ENCODE results near the gene AMIGO1. TPM values are rescaled to one million over a fixed set of nuclear protein-coding genes. Genes with fewer than 3 reads are reported as not detected.

Gene AMIGO1
- total RNA-seq, 4 donors from 2014 or later, result 8.1 to 10.3 (median 8.4) TPM

DNA sequence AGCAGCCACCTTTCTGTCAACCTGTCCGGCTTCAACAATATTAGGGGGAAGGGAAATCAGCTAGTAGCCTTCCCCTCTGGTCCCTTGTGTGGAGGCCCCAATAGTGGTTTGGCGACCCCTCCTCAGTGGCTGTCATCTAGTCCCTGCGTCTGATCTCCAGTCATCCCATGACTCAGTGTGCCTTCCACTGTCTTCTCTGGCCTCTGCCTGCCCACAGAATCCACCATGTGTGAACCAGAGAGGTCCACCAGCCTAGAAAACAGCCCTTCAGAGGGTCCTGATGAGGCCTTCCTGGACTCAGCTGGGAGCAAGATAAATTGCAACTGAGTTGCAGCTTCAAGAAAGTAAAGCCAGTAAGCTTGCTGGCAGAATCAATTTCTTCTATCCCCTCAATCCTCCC lies 29.6 kb downstream of the AMIGO1 start:
- H3K27me3 ChIP-seq, result no peaks in the 10 kb centered on the region
- no peak for DNase-seq (ENCODE audit: low spot score in 2 of 2)
- H3K9me3 ChIP-seq, result no peaks in the 10 kb centered on the region
- no peaks in the 10 kb centered on the region for H3K36me3 ChIP-seq
- TF ChIP-seq, protein P1, sequence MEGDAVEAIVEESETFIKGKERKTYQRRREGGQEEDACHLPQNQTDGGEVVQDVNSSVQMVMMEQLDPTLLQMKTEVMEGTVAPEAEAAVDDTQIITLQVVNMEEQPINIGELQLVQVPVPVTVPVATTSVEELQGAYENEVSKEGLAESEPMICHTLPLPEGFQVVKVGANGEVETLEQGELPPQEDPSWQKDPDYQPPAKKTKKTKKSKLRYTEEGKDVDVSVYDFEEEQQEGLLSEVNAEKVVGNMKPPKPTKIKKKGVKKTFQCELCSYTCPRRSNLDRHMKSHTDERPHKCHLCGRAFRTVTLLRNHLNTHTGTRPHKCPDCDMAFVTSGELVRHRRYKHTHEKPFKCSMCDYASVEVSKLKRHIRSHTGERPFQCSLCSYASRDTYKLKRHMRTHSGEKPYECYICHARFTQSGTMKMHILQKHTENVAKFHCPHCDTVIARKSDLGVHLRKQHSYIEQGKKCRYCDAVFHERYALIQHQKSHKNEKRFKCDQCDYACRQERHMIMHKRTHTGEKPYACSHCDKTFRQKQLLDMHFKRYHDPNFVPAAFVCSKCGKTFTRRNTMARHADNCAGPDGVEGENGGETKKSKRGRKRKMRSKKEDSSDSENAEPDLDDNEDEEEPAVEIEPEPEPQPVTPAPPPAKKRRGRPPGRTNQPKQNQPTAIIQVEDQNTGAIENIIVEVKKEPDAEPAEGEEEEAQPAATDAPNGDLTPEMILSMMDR (IDR thresholded peaks at IDR 0.05), result no peak
- H3K4me3 ChIP-seq, result no peak overlapping the region
- WGBS, 2 donors, result 91 to 93% methylated on average over 3 of the region's 3 CpGs
- peaks cover 0 to 17% (median 10%) of the 10 kb centered on the region in 4 donors for H3K4me1 ChIP-seq
- no peak overlapping the region for H3K27ac ChIP-seq

DNA sequence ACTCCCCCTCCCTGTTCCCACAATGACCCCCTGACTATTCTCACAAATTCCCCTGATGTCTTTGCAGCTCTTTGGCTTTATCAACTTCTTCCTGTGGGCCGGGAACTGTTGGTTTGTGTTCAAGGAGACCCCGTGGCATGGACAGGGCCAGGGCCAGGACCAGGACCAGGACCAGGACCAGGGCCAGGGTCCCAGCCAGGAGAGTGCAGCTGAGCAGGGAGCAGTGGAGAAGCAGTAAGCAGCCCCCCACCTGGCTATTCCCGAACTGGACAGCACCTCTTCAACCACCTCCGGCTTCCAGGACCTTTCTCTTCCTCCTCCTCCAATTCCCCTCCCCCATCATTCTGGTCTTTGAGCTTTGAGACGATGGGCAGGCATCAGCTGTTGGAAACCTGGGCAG lies 30.2 kb downstream of the AMIGO1 start:
- TF ChIP-seq EP300 (IDR thresholded peaks at IDR 0.05) (no peak), POLR2A (IDR thresholded peaks at IDR 0.05) (no peak)
- TF ChIP-seq, protein P1 (IDR thresholded peaks at IDR 0.05), result no peak
- WGBS, 2 donors, result 68 to 70% methylated on average over 5 of the region's 5 CpGs
- no peak overlapping the region for H3K4me3 ChIP-seq

DNA sequence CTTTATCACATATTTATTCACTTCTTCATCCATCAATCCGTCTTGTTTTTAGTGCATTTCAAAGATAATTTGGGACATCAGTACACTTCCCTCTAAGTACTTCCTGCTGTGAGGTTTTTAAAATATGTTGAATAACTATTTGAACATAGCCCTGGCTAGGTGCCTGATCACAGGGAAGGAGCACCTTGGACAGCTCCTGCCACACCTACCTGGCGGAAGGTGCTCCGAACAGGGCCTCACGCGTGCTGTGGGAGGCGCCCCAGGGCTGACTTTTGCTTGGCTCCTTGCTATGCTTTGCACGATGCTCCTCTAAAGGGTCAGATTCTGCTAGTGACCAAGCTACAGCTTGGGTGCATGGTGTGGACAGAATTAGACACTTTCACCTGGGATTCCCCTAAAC lies 30.7 kb downstream of the AMIGO1 start:
- Histone ChIP-seq H3K4me1 (peaks cover 0 to 9% (median 4%) of the 10 kb centered on the region in 4 donors), H3K4me3 (no peak overlapping the region), H3K27me3 (no peaks in the 10 kb centered on the region), H3K36me3 (no peaks in the 10 kb centered on the region), H3K9me3 (no peaks in the 10 kb centered on the region), H3K27ac (no peak overlapping the region)
- no peak for TF ChIP-seq EP300 (IDR thresholded peaks at IDR 0.05)
- TF ChIP-seq, protein P1 (IDR thresholded peaks at IDR 0.05), result no peak
- no peak for TF ChIP-seq POLR2A (IDR thresholded peaks at IDR 0.05)
- WGBS, 2 donors, result 31 to 34% methylated on average over 7 of the region's 7 CpGs
- no peak for DNase-seq (ENCODE audit: low spot score in 2 of 2)

More for the DNA sequence above, 30.2 kb downstream of the AMIGO1 start:
- H3K27me3 ChIP-seq, result no peaks in the 10 kb centered on the region
- peaks cover 0 to 11% (median 5%) of the 10 kb centered on the region in 4 donors for H3K4me1 ChIP-seq
- no peak overlapping the region for H3K27ac ChIP-seq
- H3K36me3 ChIP-seq, result no peaks in the 10 kb centered on the region
- no peaks in the 10 kb centered on the region for H3K9me3 ChIP-seq
- no peak for DNase-seq (ENCODE audit: low spot score in 2 of 2)

DNA sequence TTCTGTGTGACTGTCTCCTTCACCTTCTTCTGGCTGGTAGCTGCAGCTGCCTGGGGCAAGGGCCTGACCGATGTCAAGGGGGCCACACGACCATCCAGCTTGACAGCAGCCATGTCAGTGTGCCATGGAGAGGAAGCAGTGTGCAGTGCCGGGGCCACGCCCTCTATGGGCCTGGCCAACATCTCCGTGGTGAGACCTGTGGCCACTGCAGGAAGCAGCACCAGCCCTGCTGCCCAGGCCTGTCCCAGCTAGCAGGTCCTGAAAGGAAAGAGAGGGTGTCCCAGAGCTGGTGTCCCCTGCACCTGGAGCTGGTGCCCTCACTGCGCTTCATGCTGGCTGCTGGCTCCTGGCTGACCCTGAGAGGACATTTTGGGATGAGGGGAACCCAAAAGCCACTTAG lies 31.7 kb downstream of the AMIGO1 start:
- no peak for TF ChIP-seq POLR2A (IDR thresholded peaks at IDR 0.05)
- no peak for TF ChIP-seq EP300 (IDR thresholded peaks at IDR 0.05)
- TF ChIP-seq, protein P1 (IDR thresholded peaks at IDR 0.05), result no peak
- no peak overlapping the region for H3K27ac ChIP-seq
- H3K4me1 ChIP-seq, result peaks cover 0 to 3% (median 1%) of the 10 kb centered on the region in 4 donors
- no peaks in the 10 kb centered on the region for H3K27me3 ChIP-seq
- no peak for DNase-seq (ENCODE audit: low spot score in 2 of 2)
- no peaks in the 10 kb centered on the region for H3K9me3 ChIP-seq
- no peaks in the 10 kb centered on the region for H3K36me3 ChIP-seq
- WGBS, 2 donors, result 69 to 73% methylated on average over 6 of the region's 6 CpGs
- no peak overlapping the region for H3K4me3 ChIP-seq

DNA sequence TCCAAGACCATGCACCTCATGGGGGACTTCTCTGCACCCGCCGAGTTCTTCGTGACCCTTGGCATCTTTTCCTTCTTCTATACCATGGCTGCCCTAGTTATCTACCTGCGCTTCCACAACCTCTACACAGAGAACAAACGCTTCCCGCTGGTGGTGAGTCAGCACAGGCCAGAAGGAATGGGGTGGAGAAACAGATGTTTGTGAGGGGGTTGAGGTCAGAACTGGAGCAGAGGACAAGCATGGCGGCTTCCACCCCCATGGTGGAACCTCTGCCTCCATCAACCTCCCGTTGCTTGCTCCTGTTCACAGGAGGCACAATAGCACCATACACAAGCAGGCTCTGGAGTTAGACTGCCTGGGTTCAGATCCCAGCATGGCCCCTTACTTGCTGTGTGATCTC lies 32.7 kb downstream of the AMIGO1 start:
- DNase-seq (ENCODE audit: low spot score in 2 of 2), result no peak
- no peak overlapping the region for H3K4me3 ChIP-seq
- TF ChIP-seq POLR2A (IDR thresholded peaks at IDR 0.05) (no peak), EP300 (IDR thresholded peaks at IDR 0.05) (no peak)
- TF ChIP-seq, protein P1 (IDR thresholded peaks at IDR 0.05), result no peak
- WGBS, 2 donors, result 87 to 88% methylated on average over 8 of the region's 8 CpGs
- H3K9me3 ChIP-seq, result no peaks in the 10 kb centered on the region
- H3K27ac ChIP-seq, result no peak overlapping the region
- H3K4me1 ChIP-seq, result no peaks in the 10 kb centered on the region
- H3K36me3 ChIP-seq, result no peaks in the 10 kb centered on the region
- no peaks in the 10 kb centered on the region for H3K27me3 ChIP-seq
